HG02981 (cell line): Measurements from ENCODE around the gene TCFL5.
"Not testable (repeated sequence)": the region's sequence is repeated elsewhere in the genome, so short reads cannot be mapped to it uniquely, and the experiment has no call there.

Experiments
- ATAC-seq: cut with Tn5 transposase; IDR thresholded peaks from one replicate; pipeline ENCODE4 v1.9.1; 2021; ENCODE audit warnings: mild to moderate bottlenecking, moderate library complexity; ENCODE audit not compliant: unreplicated experiment

Gene TCFL5

DNA sequence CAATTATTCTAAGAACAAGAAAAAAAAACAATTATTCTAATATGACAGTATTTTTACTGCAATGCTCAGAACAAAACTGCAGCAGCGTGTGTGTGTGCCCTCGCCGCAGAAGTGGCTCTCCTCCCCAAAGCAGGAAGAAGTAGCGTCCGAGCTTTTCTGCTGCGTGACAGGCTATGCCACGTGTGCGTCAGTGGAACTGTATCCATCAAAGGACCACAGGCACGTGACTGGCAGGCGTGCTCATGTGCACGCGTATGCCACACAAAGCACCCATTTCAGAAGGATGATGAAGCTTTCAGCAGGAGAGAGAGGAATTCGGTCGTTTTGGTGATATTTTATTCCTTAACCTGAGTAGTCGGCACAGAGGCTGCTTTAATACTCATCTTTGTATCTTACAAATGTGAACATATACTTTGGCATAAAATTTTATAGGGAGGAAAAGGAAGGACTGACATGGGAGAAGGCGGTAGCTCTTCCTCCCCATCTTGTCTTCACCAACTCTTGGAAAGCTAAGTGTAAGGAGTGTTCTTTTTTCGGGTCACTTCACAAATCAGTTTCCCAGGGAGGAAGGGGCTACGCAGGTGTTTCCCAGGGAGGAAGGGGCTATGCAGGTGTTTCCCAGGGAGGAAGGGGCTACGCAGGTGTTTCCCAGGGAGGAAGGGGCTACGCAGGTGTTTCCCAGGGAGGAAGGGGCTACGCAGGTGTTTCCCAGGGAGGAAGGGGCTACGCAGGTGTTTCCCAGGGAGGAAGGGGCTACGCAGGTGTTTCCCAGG, 3.4 kb downstream of the TCFL5 start:
- ATAC-seq: no peak

DNA sequence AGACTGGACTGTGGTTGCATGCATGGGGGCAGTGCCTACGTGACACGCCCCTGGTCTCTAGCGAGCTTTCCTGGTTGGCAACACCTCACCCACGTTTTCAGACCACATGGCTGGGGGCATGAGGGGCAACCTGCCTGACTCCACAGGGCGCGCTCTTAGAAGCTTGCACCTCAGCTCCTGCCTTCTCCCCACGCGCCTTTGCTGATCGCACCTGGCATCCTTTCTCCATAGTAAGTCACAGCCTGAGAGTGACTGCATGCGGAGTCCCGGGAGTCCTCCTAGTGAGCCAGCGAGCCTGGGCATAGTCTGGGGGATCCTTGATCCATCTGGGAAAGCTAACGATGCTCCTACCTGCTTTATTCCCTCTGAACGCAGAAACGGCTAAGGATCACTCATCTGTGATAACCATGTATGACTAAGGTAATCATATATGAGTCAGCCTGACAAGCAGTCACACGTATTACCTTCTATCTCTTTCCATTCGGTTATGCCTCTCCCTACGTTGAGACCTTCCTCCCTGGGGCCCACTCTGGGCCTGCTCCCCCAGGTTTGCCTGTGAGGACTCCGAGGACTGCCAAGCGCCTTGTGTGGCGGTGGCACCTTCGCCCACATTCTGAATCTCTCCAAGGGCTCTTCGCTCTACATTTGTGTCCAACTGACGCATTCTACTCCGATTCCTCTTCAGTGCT, 4.5 kb downstream of the TCFL5 start:
- ATAC-seq: no peak

DNA sequence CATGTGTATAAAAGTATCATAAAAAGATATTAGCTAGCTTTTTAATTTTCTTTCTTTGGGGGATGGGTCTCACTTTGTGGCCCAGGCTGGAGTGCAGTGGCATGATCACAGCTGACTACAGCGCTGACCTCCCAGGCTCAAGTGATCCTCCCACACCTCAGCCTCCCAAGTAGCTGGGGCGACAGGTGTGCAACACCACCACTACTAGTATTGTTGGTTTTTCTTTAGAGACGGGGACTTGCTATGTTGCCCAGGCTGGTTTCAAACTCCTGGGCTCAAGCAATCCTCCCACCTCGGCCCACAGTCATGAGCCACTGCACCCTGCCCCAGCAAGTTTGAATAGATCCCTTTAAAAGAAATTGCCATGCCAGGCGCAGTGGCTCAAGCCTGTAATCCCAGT, 6.5 kb downstream of the TCFL5 start:
- ATAC-seq: no peak

DNA sequence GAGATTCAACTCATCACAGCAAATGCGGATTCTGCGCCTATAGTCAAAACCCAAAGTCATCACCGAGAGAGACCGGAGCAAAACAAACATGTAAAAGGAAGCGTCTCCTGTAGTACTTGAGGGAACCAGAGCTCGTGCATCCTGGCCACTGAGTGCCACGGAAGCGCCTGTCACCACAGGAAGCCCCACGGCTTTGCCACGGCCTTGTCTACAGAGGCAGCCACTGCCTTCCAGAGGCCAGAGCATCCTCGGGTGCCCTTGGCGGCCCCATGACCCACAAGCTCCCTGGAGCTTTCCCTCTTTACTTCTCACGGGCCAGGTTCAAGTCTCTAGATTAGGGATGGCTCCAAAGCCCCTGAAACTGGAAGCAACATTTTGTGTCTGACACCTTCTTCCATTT, 7.5 kb downstream of the TCFL5 start:
- ATAC-seq: no peak

DNA sequence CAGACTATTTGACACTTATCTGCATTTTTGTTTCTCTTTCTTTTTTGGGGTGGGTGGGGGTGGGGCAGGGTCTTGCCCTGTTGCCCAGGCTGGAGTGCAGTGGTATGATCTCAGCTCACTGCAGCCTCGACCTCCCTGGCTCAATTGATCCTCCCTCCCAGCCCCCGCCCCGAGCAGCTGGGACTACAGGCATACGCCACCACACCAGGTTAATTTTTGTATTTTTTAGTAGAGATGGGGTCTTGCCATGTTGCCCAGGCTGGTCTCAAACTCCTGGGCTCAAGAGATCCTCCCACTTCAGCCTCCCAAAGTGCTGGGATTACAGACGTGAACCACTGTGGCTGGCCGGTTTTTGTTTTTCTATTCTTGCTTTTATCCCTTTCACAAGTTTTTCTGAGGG, 8.3 kb downstream of the TCFL5 start:
- ATAC-seq: not testable (repeated sequence)

DNA sequence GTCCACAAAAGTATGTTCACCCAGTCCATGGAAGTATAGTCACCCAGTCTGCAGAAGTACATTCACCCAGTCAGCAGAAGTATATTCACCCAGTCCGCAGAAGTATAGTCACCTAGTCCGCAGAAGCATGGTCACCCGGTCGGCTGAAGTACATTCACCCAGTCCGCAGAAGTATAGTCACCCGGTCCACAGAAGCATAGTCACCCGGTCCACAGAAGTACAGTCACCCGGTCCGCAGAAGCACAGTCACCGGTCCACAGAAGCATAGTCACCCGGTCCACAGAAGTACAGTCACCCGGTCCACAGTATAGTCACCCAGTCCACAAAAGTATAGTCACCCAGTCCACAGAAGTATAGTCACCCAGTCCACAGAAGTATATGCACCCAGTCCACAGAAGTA, 8.8 kb downstream of the TCFL5 start:
- no peak for ATAC-seq

DNA sequence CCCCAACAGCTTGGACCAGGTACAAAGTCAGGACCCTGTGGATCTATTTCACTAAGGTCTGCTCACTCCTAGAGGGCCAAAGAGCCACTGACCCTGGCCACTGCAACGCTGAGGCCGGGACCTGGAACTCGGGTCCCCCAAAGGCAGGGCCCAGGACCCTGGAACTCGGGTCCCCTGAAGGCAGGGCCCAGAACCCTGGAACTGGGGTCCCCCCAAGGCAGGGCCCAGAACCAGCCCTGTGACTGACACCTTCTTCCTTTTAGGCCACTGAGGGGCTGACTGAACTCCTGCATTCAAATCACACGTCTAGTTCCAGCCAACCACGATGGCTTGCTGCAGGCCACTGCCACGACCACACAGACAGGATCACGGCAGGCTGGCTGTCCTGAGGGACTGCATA, 9.4 kb downstream of the TCFL5 start:
- no peak for ATAC-seq

DNA sequence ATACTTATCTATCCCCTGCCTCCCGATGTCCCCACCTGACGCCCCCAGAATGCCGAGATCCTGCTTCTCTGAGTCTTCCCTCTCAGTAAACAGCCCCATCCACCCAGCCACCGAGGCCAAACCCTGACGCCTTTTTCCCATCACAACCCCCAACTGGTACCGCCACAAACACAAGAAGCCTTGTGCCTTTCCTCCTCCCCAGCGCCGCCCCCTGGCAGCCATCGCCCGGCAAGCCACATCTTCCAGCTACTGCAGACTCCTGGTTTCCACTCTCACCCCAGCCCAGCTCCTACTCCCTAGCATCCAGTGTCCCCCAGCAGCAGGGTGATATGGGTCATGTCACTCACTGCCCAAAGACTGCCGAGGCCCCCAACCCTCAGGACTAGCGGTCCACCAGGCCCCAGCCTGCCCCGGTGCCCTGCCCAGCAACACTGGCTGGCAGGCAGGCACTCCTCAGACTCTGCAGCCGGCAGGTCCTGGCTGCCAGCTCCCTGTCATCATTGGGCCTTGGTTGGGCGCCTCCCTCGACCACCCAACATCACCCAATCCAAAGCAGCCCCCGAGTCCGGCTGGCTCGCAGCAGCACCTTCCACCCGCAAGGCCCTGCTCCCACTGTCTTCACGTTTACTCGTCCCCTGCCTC, 11.2 kb downstream of the TCFL5 start:
- no peak for ATAC-seq

DNA sequence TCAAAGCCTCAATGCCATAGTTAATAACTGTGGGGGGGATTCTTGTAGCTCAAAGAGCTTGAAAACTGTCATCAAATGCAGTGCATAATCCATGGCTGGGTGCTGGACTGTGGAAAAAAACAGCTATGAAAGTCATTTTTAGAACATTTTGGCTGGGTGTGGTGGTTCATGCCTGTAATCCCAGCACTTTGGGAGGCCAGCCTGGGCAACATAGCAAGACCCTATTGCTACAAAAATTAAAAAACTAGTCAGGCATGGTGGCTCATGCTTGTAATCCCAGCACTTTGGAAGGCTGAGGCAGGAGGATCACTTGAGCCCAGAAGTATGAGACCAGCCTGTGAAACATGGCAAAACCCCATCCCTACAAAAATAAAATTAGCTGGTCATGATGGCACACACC, 12.2 kb downstream of the TCFL5 start:
- ATAC-seq: no peak

DNA sequence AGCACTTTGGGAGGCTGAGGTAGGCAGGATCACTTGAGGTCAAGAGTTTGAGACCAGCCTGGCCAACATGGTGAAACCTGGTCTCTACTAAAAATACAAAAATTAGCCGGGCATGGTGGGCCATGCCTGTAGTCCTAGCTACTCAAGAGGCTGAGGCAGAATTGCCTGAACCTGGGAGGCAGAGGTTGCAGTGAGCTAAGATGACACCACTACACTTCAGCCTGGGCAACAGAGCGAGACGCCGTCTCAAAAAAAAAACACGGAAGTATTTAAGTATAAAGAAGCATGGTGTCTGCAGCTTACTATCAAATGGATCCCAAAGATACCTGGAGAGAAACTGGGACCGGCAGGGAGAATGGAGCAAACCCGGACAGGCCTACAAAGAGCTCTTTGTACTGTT, 12.7 kb downstream of the TCFL5 start:
- not testable (repeated sequence) for ATAC-seq

DNA sequence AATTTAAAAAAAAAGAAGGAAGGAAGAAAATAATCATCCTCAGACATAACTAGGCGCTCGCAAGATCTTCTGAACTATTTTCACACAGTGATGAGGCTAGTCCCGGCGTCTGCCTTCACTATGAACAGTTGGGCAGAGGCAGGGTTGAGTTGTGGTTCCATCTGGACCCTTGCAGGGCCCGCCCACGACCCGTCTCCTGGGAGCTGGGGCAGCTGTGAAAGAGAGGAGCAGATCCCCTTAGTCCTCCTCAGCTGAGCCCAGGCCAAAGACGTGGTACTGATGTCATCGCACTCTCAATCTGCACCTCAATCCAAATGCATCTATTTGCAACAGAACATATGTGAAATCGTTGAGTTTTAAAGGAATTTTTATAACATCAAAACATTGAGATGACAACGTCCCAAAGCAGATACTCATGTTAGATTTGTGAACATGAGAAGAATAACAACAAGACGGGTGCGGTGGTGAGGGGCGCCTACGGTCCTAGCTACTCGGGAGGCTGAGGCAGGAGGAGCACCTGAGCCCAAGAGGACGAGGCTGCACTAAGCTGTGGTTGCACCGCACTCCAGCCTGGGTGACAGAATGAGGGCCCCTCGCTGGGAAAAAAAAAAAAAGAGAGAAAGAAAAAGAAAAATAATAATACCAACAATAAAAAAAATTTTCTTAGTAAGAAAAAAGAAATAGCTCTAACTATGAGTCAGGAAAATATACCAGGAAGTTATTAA, 15.3 kb downstream of the TCFL5 start:
- no peak for ATAC-seq

DNA sequence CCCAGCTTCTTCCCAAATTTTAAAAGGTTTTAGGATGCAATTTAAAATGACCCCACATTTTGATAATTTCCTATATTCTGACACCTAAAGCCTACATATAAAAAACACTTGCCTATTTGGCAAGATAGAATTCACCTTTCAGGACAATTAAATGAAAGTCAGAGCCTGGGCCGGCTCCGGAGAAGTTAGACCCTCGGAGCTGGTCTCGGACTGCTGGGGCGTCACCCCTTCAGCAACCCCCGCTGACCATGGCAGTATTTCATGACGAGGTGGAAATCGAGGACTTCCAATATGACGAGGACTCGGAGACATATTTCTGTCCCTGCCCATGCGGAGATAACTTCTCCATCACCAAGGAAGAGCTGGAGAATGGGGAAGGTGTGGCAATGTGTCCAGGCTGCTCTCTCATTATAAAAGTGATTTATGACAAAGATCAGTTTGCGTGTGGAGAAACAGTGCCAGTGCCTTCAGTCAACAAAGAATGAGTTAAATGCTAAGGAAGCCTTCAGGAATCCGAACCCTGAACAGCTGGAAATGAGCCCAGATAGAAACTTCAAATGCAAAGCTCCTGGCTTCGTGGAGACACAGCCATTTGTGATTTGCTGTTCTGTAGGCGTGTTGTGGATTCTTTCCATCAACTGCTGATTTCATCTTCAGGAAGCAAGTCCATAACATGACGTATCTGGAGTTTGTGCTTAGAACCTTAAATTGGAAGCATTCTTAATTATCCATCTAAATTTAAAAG, 16.0 kb downstream of the TCFL5 start:
- ATAC-seq: no peak

DNA sequence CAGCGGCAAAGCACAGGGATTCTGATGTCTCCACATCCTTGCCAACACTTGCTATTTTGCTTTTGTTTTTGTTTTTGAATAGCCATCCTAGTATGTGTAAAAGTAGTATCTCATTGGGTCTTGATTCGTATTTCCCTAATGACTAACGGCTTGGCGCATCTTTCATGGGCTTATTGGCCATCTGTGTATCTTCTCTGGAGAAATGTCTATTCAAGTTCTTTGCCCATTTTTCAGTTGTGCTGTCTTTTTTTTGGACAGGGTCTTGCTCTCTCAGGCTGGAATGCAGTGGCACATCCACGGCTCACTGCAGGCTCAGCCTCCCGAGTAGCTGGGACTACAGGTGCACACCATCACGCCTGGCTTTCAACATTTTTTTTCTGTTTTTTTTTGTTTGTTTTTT, 17.4 kb downstream of the TCFL5 start:
- ATAC-seq: no peak

DNA sequence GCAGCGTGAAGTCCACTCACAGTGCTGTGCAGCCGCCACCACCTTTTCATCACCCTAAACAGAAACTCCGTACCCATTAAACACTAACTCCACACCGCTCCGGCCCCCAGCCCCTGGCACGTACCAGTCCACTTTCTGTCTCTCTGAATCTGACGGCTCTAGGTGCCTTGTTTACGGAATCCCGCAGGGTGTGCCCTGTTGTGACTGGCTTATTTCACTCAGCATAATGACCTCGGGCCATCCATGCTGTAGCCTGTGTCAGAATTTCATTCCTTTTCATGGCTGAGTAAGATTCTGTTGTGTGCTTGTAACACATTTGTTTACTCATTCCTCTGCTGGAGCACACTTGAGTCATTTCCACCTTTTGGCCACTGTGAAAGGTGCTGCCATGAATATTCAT, 18.0 kb downstream of the TCFL5 start:
- no peak for ATAC-seq

DNA sequence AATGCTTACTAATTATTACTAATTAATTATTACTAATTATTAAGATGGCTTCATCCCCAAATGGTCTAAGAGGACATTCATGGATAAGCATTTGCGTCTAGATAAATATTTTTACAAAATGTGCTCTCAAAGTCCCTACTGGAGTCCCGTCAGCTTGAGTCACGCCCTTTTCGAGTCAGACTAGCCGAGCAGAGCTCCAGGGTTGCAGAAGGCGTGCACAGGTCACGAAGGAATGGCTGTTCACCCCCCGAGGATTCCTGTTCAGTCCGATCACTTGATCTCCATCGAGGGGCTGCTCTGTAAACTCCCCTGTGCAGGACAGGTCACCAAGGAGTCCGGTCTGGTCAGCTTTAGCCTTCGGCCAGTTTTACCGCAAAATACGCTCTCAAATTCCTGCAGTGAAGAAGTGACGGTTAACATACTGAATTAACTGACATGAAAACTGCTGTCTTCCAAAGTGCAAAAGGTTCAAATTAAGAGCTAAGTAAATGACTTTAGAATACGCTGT, 19.9 kb downstream of the TCFL5 start:
- no peak for ATAC-seq

DNA sequence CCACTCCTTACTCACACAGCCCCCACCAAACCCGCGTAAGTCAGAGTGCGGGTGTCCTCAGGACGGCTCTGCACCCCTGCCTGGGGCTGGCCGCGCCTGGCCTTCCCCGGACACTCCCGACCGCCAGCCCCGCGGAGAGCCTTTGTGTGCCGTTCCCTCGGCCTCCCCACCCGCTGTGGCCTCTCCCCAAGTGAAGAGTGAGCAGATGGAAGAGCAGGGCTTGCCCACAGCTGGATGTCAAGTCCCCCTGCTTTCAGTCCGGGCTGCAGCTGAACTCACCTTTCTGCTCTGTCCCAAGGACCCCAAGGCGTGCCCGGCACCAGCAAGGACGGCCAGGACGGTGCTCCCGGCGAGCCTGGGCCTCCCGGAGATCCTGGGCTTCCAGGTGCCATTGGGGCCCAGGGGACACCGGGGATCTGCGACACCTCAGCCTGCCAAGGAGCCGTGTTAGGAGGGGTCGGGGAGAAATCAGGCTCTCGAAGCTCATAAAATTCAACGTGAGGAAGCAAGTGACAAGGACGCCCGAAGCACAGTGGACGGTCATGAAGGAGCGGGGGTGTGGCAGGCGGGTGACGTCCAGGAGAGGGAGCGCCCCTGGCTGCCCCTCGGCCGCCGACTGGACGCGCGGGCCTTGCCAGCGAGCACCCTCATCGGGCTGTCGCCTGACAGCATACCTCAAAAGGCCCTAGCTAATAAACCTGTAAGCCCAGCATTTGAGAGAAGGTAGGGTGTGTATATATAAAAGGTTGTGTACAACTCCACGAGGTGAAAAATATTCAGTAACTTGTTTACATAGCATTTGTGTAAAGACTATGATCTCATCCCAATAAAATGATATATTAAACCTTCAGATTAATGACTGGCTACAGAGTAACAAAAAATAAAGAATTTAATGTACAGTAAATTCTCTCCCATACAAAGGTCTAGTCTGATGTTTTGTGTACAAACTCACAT, 21.1 kb downstream of the TCFL5 start:
- ATAC-seq: no peak

DNA sequence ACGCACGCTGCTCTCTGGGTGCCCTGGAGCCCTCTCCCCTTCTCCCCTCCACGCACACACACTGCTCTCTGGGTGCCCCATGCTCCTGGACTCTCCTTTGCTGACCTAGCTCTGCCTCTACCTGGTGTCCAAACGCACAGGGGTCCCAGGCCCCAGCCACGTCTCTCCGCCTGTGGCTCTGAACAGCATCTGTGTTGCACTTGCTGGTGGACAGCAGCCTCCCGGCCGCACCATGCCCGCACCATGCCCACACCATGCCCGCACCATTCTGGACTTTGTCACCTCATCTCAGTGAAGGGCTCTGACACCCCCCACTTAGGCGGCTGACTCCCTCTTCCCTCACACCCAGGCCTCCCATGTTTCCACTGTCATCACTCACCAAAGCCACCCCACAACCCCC, 21.8 kb downstream of the TCFL5 start:
- no peak for ATAC-seq

DNA sequence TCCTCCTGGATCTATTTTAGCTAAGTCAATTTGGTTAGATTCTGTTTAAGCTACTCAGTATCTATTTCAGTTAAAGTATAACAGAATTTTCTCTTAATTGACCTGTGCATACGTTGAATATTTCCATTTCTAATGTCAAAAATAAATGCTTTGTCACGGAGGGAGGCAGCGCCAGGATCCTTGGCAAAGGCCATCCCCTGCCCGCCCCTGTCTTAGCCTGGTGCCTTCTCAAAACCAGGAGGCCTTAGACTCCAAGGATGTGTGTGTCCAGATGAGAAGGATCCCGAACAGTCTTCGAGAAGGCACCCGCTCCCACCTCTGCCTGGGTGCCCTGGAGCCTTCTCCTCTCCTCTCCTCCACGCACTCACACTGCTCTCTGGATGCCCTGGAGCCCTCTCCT, 22.4 kb downstream of the TCFL5 start:
- no peak for ATAC-seq

DNA sequence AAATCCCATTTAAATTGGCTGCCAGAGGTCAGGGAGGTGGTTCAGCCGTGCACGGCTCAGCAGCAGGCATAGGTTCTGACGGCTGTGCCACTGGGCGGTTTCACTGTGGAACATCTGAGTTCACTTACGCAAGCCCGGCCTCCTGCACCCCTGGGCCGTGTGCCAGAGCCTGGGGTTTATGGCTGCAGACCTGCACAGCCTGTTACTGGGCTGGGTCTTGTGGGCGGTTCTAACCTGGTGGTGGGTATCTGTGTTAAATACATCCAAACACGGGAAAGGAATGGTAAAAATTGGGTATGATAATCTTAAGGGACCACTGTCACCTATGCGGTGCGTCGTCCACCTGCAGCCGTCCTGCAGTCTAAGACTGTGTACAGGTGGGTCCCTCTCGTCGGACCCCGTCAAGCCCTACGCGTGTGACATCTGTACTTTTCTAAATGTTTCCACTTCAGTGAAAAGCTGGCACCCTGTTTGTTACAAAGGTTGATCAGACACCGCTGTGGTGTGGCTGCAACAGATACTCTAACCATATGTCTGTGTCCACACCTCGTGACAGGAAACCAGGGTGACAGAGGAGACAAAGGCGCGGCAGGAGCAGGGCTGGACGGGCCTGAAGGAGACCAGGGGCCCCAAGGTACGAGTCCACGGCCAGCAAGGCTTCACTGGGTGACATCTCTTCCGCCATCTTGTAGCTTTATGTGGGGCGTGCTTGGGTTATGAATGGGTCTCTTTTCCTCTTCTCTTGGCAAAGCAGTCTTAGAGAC, 23.3 kb downstream of the TCFL5 start:
- ATAC-seq: peak; percentile 58
